ENCODE data around the gene NDUFB11. TPM values are rescaled to one million over a fixed set of nuclear protein-coding genes. Genes with fewer than 3 reads are reported as not detected.

The NDUFB11 gene
- total RNA-seq = 28.8 and 32.5 TPM in 2 replicates

DNA sequence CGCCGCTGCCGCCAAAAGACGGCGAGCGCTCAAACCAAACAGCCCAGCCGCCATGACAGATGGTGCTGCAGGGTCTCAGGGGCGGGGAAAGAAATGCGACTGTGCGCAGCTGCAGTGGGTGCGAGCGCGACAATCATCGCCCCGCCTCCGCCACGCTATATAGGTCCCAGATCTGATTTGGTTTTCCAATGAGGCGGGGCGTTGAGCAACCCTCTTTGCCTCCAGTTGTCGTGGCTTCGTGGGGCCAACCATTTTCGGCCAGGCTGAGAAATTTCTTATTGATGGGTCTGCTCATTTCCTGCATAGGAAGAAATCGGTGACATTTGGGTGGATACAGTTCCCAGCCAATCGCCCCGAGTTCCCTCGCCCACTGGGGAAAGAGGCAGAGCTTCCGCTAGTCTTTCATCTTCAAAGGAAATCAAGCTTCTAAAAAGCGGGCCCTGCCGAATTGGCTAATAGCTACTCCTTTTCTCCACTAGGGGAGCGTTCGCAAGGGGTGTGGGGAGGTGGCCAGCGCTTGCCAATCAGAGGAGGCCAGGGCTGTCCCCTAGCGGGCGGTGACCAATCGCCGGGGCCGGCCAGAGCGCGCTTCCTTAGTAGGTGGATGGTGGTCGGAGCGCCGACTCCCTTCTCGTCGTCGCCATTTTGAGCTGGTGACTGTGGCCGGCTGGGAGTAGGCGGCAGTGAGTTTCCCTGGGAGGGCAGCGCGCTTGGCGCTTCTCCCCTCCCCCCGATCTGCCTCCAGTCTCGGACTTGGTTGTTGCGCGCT lies at the start of gene NDUFB11, which contains the start of gene RBM10:
Gene NDUFB11, minus strand, starts transcription at position 77 of the 769 bp plus-strand sequence. Its CDS starts 23 bp downstream, at position 54.
Gene RBM10, plus strand, starts transcription at position 596 of the 769 bp plus-strand sequence. CDS start 2,261 bp downstream, outside the sequence.

GRCh38 chrX:47193475-47194193 lies 49.1 kb upstream of the NDUFB11 start, which contains the start of gene UBA1:
Gene UBA1 (plus strand): TSS chrX:47193829. CDS start chrX:47198803, 4,974 bp downstream.

Other genes with a start within 250 kb of the NDUFB11 start
- 6.8 and 10.7 TPM in 2 replicates for gene JADE3, start 232.3 kb downstream of the NDUFB11 start, total RNA-seq
- gene RGN, start 66.3 kb downstream of the NDUFB11 start, total RNA-seq = under 0.01 and 0.28 TPM in 2 replicates
- gene RBM10, start 519 bp upstream of the NDUFB11 start, total RNA-seq = 31.4 and 50.2 TPM in 2 replicates
- 99.5 and 156 TPM in 2 replicates for gene UBA1, start 49.1 kb upstream of the NDUFB11 start, total RNA-seq
- gene CDK16, start 74.0 kb upstream of the NDUFB11 start, total RNA-seq = 85.8 and 151 TPM in 2 replicates
- gene USP11, start 88.3 kb upstream of the NDUFB11 start, total RNA-seq = 7.5 and 14.6 TPM in 2 replicates
- gene ZNF157, start 225.9 kb upstream of the NDUFB11 start, total RNA-seq = under 0.01 and 0.07 TPM in 2 replicates

Measured in nasal cavity respiratory epithelium epithelial cell of viscerocranial mucosa (primary cell).